SK-N-MC (cell line): ENCODE measurements around the gene PHKA2.

Experiments
- EZH2 ChIP-seq: fragments of 200-600 bp; sonication (generic); IDR thresholded peaks from one replicate; pipeline ENCODE4 v1.6.1; 2017; ENCODE audit warnings: antibody characterized with exemption
- FOXP2 ChIP-seq: optimal IDR thresholded peaks from 2 replicates; pipeline ENCODE3; 2011; ENCODE audit warnings: mild to moderate bottlenecking, moderate library complexity; ENCODE audit not compliant: insufficient read depth; ENCODE audit errors: extremely low read length, control extremely low read depth

- TF ChIP-seq EZH2 (no peak), FOXP2 (no peak)
Observed at GRCh38 chrX:18896680-18897544, 87.0 kb downstream of the PHKA2 start.
